Vagina (tissue), 2 donors: ENCODE data around the gene B9D1. TPM values are rescaled to one million over a fixed set of nuclear protein-coding genes. Genes with fewer than 3 reads are reported as not detected.

Source experiments
- DNase-seq, 2 donors: peaks; one replicate each; pipeline ENCODE4 v3.0.0-alpha.2; 2017; ENCODE audit errors: extremely low spot score in 2 of 2
- H3K27ac ChIP-seq: fragments of 200-600 bp; sonication (generic); one replicate; pipeline ENCODE4 v1.5.1; 2019
- H3K27me3 ChIP-seq: fragments of 200-600 bp; sonication (generic); one replicate; pipeline ENCODE4 v1.5.1; 2019
- H3K36me3 ChIP-seq, 2 donors: fragments of 200-600 bp; sonication (generic); one replicate each; pipeline ENCODE4 v1.5.1; 2017 to 2019
- H3K4me1 ChIP-seq: fragments of 200-600 bp; sonication (generic); one replicate; pipeline ENCODE4 v1.5.1; 2019
- H3K4me3 ChIP-seq, 2 donors: fragments of 200-600 bp; sonication (generic); 1 replicate in 1 of 2; 2 replicates in 1 of 2; pipeline ENCODE4 v1.5.1; 2016 to 2019
- H3K9me3 ChIP-seq: fragments of 200-600 bp; sonication (generic); one replicate; pipeline ENCODE4 v1.5.1; 2019
- POLR2A ChIP-seq, 2 donors: fragments of 450-650 bp; IDR thresholded peaks; one replicate each; pipeline ENCODE4 v1.6.1; 2017; ENCODE audit warnings: antibody characterized with exemption in 2 of 2, mild to moderate bottlenecking in 2 of 2, moderate library complexity in 2 of 2
- POLR2AphosphoS5 ChIP-seq, 2 donors: sonication (generic); formaldehyde crosslinking; IDR thresholded peaks; one replicate each; pipeline ENCODE4 v1.9.0; 2017; ENCODE audit warnings: antibody characterized with exemption in 2 of 2, mild to moderate bottlenecking in 2 of 2, low read depth in 1 of 2; ENCODE audit not compliant: insufficient read depth in 1 of 2
- intact Hi-C: fragments of 100-400 bp; cut with DNase I; formaldehyde crosslinking; loops from one replicate; pipeline ENCODE4 v1.15.1; 2023
- total RNA-seq: library from RNA; depleted of rRNA; stranded (reverse); fragments of >200 nt; gene quantifications from one replicate; pipeline ENCODE4 v1.2.3, GENCODE V29; 2016
- TF ChIP-seq, protein P1 (sequence below), 3 experiments: fragments of 450-650 bp in 2 of 3; fragments of 200-600 bp in 1 of 3; sonication (generic) in 1 of 3; IDR thresholded peaks; one replicate each; pipeline ENCODE4 v1.5.1; 2017 to 2019; ENCODE audit warnings: antibody characterized with exemption in 3 of 3, mild to moderate bottlenecking in 2 of 3, moderate library complexity in 2 of 3

Gene B9D1, protein sequence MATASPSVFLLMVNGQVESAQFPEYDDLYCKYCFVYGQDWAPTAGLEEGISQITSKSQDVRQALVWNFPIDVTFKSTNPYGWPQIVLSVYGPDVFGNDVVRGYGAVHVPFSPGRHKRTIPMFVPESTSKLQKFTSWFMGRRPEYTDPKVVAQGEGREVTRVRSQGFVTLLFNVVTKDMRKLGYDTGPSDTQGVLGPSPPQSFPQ
- total RNA-seq: 50.6 TPM

DNA sequence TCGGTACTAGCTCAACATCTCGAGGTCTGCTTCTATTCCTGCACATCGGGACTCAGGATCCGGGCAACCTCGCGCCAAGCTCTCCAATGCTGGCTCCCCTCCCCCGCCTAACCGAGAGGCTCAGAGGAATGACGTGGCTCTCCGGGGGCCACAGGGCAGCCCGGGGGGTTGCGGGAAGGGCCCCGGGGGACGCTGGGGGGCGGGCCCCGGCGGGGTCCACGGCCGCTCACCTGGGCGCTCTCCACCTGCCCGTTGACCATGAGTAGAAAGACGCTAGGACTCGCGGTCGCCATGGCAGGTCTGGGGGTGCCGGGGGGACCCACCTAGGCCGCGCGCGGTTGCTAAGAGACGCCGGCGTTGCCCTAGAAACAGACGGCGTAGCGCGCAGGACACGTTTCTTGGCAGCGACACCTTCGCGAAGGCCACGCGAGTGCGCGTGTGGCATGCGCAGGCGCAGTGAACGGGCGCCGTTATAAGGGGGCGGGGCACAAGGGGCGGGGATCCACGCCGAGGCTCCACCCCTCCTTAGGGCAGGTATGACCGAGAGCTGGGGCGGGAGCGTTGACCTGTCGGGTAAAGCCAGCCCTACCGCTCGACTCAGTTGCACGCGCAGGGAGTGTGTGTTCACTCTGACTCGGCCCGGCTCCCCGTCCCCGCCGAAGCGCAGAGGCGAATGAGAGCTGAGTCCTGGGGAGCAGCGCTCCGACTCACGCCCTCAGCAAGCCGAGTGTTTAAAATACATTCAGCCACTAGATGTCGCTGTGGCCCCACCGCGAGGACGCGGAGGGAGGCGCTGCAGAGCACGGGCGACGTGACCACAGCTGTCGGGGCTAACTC, at the start of gene B9D1:
Gene B9D1, minus strand, starts transcription at position 447 of the 837 bp plus-strand sequence. Its CDS starts 154 bp downstream, at position 293.
- peak within 1 kb of the TSS; percentile 88 for H3K27ac ChIP-seq
- TF ChIP-seq POLR2A (IDR thresholded peaks at IDR 0.05) (peak in 1 of 2 donors; percentile 8), POLR2AphosphoS5 (IDR thresholded peaks at IDR 0.05; ENCODE audit: insufficient read depth in 1 of 2, low read depth in 1 of 2) (peak; percentile 83 to 92)
- TF ChIP-seq, protein P1, sequence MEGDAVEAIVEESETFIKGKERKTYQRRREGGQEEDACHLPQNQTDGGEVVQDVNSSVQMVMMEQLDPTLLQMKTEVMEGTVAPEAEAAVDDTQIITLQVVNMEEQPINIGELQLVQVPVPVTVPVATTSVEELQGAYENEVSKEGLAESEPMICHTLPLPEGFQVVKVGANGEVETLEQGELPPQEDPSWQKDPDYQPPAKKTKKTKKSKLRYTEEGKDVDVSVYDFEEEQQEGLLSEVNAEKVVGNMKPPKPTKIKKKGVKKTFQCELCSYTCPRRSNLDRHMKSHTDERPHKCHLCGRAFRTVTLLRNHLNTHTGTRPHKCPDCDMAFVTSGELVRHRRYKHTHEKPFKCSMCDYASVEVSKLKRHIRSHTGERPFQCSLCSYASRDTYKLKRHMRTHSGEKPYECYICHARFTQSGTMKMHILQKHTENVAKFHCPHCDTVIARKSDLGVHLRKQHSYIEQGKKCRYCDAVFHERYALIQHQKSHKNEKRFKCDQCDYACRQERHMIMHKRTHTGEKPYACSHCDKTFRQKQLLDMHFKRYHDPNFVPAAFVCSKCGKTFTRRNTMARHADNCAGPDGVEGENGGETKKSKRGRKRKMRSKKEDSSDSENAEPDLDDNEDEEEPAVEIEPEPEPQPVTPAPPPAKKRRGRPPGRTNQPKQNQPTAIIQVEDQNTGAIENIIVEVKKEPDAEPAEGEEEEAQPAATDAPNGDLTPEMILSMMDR (IDR thresholded peaks at IDR 0.05): peak; percentile 99
- peaks cover 11% of the 10 kb centered on the region for H3K4me1 ChIP-seq
- no peak for DNase-seq
- intact Hi-C loops: loop anchor here (2.0 to 10.0 kb wide), 2 partner anchors 84 to 402 kb away; no protein-coding TSS in a partner anchor
- H3K36me3 ChIP-seq: no peaks in the 10 kb centered on the region
- no peaks in the 10 kb centered on the region for H3K9me3 ChIP-seq
- peak within 1 kb of the TSS; percentile 68 to 87 for H3K4me3 ChIP-seq
- no peaks in the 10 kb centered on the region for H3K27me3 ChIP-seq

DNA sequence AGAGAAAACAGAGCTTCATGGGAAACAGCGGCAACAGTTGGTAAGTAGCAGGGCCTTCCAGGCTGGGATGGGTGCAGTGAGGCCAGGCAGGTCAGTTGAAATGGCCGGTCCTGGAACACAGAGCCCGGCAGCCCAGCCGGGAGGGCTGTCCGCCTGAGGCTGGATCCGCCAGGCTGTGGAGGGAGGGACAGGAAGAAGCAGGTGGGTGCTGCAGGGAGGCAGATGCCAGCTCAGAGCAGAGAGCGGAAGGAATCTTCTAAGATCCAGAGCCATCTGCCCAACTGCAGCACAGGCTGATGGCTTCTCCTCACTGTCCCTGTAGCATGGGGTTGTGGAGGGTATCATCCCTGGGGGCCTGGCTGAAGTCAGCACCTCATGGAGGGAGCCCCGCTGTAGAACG, 49.1 kb upstream of the B9D1 start:
- no peak for DNase-seq
- H3K27ac ChIP-seq: no peak overlapping the region

DNA sequence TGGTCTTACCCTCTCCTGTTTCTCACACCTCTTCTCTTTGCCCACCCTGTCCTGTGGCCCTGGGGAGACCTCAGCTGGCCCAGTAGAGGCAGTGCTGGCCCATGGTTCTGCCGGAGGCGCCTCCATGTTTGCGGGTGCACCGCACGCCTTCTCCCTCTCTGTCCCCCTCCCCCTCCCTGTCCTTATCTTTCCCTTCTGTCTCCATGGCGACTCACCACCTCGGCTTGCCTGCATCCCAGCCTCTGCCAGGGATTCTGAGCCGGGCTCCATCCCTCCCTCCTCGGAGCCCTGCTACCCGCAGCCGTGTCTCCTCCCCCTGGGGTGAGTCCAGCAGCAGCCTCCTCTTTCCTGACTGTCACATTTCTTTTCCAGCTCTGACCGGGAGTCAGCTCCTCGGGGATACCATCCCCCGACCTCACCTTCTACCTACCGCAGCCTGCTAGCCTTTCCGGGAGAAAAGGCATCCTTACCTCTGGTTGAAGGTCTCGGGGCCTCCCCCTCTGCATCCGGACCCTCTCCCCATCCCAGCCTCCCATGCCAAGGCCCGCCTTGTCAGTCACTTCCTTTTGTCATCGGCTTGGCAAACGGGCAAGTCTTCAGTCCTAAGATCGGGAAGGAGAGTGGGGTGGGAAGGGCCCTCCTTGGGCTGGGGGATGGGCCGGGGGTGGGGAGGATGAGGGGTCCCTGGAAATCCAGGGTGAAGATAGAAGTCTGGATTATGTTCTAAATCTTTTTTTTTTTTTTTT, 48.5 kb upstream of the B9D1 start, which contains the start of gene RNF112:
Gene RNF112, plus strand, starts transcription at position 358 of the 746 bp plus-strand sequence. Its CDS starts 177 bp downstream, at position 535.
- DNase-seq: no peak
- TF ChIP-seq, protein P1 (IDR thresholded peaks at IDR 0.05): no peak
- no peaks in the 10 kb centered on the region for H3K36me3 ChIP-seq
- H3K27me3 ChIP-seq: no peaks in the 10 kb centered on the region
- intact Hi-C loops: no loop called here
- H3K9me3 ChIP-seq: no peaks in the 10 kb centered on the region
- peak within 1 kb of the TSS in 1 of 2 donors; percentile 26 for H3K4me3 ChIP-seq
- peaks cover 6% of the 10 kb centered on the region for H3K4me1 ChIP-seq
- no peak within 1 kb of the TSS for H3K27ac ChIP-seq

More for the DNA sequence above, 49.1 kb upstream of the B9D1 start:
- Histone ChIP-seq H3K9me3 (no peaks in the 10 kb centered on the region), H3K27me3 (no peaks in the 10 kb centered on the region), H3K4me3 (no peak overlapping the region), H3K4me1 (peaks cover 6% of the 10 kb centered on the region), H3K36me3 (no peaks in the 10 kb centered on the region)
- TF ChIP-seq, protein P1 (IDR thresholded peaks at IDR 0.05): no peak
- TF ChIP-seq POLR2A (IDR thresholded peaks at IDR 0.05) (no peak), POLR2AphosphoS5 (IDR thresholded peaks at IDR 0.05; ENCODE audit: insufficient read depth in 1 of 2, low read depth in 1 of 2) (no peak)
- intact Hi-C loops: no loop called here

DNA sequence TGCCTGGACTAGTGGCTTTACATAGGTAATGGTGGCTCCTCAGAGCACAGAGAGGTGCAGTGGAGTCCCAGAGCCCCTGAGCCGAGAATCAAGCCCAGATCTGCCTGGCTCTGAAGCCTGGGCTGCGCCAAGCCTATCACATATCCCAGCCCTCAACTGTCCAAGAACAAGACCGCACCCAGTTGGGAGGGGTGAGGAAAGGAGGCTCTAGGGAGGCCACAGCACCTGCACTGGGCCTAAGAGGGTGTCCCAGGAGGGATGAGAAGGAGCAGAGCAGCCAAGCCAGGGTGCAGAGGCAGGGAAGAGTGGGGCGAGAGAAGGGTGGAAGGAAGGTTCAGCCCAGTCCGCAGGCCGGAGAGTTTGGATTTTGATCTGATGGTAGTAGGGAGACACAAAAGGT, 47.6 kb upstream of the B9D1 start:
- Histone ChIP-seq H3K27me3 (no peaks in the 10 kb centered on the region), H3K36me3 (no peaks in the 10 kb centered on the region), H3K4me1 (peaks cover 6% of the 10 kb centered on the region), H3K27ac (no peak overlapping the region), H3K4me3 (no peak overlapping the region), H3K9me3 (no peaks in the 10 kb centered on the region)
- intact Hi-C loops: no loop called here
- TF ChIP-seq, protein P1 (IDR thresholded peaks at IDR 0.05): no peak
- no peak for TF ChIP-seq POLR2A (IDR thresholded peaks at IDR 0.05)
- TF ChIP-seq POLR2AphosphoS5 (IDR thresholded peaks at IDR 0.05; ENCODE audit: insufficient read depth in 1 of 2, low read depth in 1 of 2): no peak
- no peak for DNase-seq
